Activated naive CD4-positive, alpha-beta T cell (primary cell): Measurements from ENCODE around the gene TBKBP1.

Experiments used
- DNase-seq, 4 experiments: peaks; one replicate each; lab custom pipeline; 2025; lab: John Stamatoyannopoulos, UW

The TBKBP1 gene

GRCh38 chr17:47714773-47715396, 20.9 kb downstream of the TBKBP1 start:
- DNase-seq = no peak

DNA sequence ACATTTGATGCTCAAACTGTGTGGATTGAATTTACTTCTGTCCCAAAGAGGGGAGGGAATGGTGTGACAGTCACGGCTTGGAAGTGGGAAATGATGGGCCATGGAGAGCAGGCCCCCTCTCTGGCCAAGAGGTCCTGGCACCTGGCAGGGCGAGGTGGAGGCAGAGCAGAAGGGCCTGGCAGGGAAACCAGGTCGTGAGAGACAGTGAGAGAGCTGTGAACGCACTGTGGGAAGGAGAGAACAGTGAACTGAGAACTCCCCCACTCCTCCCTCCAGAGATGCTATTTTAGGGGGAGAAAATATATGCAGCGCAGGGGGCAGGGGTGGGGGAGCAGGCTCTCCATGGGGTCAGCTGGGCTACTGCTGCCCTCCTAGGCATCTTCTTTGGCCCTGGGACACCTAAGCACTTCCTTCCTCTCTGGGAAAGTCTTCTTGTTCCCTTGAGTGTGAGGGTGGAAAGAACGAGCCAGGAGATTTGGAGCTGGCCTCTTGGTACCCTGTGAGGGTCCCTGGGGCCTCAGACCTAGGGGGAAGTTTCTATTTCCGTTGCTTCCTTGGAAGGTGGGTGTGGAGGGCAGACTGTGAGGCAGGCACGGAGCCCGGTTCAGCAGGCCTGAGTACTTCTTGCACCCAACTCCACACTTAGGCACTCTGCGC, 21.8 kb downstream of the TBKBP1 start:
- DNase-seq = no peak

DNA sequence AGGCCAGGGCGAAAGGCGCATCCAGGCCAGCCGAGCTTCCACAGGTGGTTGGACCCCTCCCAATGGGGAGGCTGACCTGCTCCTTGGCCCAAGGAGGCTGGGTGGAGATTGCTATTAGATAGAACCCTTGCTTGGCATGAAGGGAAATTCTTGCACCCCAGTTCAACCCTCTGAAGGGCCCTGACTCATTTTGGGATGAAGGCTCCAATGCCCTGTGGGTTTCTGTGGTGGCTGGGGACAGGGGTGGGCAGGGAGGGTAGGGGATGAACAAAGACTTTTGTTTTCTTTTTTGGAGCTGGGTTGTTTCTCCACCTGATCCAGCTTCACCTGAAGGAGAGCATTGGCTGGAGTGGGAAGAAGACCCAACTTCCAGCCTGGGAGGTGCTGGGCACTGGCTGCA, 22.4 kb downstream of the TBKBP1 start:
- no peak for DNase-seq

DNA sequence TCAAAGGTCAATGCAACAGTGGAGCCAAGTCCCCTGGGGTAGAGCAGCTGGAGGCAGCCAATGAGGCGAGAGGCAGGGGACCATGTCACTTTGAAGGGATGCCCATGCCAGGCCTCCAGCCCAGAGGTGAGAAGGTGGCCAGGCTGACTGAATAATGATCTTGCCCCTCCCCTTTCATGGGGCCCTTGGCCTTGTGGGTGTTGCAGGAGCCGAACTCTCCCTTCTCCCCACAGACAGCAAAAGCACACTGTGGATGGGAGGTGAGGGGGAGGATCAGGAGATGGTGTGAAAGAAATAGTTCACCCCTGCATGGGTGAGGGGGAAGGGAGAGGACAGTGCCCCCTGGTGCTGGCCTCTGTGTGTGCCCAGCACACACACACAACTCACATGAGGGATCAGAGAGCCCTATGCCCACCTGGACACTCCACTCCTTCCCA, 23.3 kb downstream of the TBKBP1 start:
- no peak for DNase-seq

- no peak for DNase-seq
Observed at GRCh38 chr17:47717979-47718621, 24.1 kb downstream of the TBKBP1 start.

DNA sequence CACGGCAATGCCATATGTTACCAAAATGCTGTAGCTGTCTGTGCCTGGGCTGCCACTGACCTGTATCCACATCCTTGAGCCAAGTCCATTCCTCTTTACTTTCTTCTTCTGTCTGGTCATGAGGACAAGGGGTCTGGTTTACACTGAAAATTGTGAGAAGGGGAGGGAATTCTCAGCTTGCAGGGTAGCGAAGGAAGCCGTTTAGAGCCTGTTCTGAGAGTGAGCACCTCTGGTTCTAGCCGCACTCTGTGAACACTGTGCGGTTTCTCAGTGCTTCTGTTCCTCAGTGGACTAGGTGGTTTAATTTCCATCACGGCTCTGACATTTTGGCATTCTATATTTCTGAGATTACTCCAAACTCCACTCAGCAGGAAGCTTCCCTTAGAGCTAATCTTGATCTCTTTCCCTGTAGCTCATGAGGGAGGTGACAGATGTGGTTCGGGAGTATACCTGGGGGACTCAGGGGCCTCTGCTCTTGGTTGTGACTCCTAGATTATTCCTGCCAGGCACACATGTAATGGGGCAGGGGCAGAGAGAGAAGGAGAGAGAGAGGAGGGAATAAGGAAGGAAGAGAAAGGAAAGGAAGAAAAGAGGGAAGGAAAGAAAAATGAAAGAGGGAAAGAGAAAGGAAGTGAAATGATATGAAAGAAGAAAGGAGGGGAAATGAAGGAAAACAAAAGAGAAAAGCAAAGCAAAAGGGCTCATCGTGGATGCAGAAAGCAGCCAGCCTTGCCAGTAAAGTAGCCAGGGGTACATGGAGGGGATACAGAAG, 24.9 kb downstream of the TBKBP1 start:
- no peak for DNase-seq

- DNase-seq = no peak
Observed at GRCh38 chr17:47719411-47720152, 25.6 kb downstream of the TBKBP1 start.

GRCh38 chr17:47720196-47720595, 26.2 kb downstream of the TBKBP1 start:
- DNase-seq = no peak

DNA sequence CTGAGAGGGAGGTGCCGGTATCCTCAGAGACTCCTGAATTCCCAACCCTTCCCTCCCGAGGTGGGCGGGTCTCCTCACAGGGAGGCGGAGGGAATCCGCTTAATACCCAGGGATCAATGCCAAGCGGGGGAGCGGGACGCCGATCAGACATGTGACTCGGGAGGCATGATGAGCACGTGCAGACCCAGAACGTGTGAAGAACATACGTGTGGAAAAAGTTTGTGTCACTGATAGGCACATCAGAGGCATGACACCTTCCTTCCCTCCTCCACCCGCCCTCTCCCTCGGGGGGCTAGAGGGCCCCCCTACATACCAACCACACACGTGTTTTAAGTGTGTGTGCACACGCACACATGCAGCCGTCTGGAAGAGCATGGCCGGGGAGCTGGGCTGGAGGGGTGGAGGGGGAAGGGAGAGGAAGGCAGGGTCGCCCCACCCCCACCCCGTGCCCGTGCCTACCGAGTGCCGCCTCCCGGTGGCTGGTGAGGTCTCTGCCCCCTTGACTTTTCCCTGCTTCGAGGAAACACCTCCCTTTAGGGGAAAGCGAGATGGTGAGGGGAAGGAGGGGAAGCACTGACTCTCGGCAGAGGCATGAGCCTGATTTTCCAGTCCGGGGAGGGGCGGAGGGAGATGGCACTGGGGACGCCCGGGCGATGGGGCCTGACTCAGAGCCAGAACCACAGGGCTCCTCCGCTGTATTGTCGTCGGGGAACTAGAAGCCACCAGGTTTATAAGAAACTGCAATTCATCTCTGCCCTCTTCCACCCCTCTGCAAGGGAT, 27.0 kb downstream of the TBKBP1 start:
- peak in 3 of 4 experiments; percentile 49 to 76 (median 75) for DNase-seq

- no peak for DNase-seq
Observed at GRCh38 chr17:47721725-47722124, 27.8 kb downstream of the TBKBP1 start.

DNA sequence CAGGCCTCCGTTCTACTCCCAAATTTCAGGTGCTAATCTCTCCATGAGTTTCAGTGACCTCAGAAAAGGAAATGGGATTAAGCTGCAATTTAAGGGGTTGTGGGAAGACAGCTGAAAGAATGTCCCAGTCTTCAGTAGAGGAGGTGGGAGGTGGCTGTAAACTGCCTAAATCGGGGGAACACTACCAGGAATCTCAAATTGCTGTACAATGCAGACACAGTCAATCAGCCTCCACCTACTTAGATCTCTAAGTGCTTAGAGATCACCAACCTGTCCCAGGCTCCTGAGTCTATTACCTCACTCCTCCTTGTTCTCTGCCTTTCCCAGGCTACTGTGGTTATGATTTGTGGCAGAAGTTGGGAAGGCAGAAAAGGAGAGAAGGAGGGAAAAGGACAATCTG, 30.7 kb downstream of the TBKBP1 start:
- no peak for DNase-seq

DNA sequence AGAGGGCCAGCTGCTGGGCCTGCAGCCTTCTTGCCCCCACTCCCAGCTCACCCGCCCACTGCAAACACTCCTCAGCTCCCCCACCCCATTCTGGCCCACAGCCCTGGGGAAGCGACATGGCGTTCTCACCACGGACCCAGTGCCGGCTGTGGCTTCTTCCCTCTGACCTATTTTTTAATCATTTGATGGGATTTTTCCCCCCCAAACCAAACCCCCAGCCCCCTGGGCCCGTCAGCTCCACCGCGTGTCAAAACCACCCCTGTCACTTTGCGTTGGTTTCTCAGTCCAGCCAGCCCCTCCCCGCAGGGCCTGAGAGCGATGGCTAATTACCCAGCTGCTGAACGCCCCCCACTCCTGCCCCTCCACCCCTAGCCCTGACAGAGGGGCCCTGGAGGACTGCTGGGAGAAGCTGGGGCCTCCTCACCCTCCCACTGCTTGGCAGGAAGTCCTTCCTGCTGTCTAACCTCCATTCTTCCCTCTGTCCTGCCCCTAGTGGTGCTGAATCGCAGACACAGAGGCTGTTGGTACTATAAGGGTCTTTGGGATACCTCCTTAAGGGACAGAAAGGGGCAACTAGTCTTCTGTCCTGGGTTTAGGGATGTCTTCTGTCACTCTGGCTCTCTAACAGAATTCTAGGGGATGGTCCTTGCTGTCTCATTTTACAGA, 31.6 kb downstream of the TBKBP1 start:
- no peak for DNase-seq

GRCh38 chr17:47726796-47727703, 33.1 kb downstream of the TBKBP1 start:
- no peak for DNase-seq

DNA sequence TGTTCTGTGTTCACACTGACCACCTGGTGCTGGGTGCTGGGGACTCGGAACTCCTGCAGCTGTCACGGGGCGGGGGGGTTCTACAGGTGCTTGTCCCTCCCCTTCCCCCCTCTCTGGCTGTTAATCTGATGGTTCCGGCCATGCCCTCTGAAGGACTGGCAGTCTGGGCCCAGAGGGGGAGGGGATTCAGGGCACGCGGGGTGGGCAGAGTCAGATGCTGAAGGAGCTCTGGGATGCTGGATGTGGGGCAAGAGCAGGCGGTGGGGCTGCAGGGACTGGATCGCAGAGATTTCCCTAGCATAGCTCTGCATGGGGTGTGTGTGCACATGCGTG, 33.7 kb downstream of the TBKBP1 start:
- DNase-seq = no peak

- no peak for DNase-seq
Observed at GRCh38 chr17:47728214-47728877, 34.4 kb downstream of the TBKBP1 start.

- no peak for DNase-seq
Observed at GRCh38 chr17:47729476-47729875, 35.5 kb downstream of the TBKBP1 start.

- DNase-seq = no peak
Observed at GRCh38 chr17:47730681-47731080, 36.7 kb downstream of the TBKBP1 start.

GRCh38 chr17:47731396-47731795, 37.4 kb downstream of the TBKBP1 start:
- no peak for DNase-seq

DNA sequence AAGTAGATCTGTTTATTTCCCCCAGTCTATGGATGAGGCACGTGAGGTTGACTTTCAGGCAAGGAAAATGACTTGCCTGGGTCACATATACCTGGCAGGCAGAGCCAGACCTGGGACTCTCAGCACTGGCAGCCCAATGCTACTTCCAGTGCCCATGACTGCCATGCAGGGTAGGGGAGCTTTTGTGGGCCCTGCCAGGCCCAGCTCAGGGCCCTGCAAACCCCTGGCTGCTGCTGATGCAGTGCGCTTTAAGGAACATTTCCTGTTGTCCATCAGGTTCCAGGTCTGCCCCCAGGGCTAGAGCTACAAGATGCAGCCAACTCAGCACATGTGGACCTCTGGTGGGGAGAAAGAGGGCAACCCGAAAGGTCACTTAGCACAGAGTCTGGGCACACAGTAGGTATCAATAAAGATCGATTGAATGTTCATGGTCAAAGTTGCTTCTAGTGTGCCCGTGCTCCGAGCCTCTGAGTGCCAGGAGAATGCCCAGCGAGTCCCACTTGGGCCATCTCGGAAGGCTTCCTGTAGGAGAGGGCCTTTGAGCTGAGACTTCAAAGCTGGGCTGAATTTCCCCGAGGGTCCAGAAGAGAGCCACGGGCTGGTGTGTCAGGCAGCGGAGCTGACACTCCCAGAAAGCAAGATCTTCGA, 38.6 kb downstream of the TBKBP1 start:
- DNase-seq = no peak
